ENCODE measurements around the gene MUC2.

Gene MUC2

GRCh38 chr11:1074244-1075221, at the start of gene MUC2:
TSS of gene MUC2 (plus strand) at chr11:1074874.
- DNase-seq, result no peak

- DNase-seq, result no peak
Measured at GRCh38 chr11:1025410-1026162, 49.1 kb upstream of the MUC2 start.

GRCh38 chr11:1026163-1026450, 48.6 kb upstream of the MUC2 start:
- no peak for DNase-seq

GRCh38 chr11:1026641-1027482, 47.8 kb upstream of the MUC2 start:
- DNase-seq, result no peak

GRCh38 chr11:1027483-1028290, 47.0 kb upstream of the MUC2 start:
- DNase-seq, result no peak

- no peak for DNase-seq
Measured at GRCh38 chr11:1028291-1028540, 46.5 kb upstream of the MUC2 start.

GRCh38 chr11:1028616-1029015, 46.1 kb upstream of the MUC2 start:
- no peak for DNase-seq

GRCh38 chr11:1029051-1029450, 45.6 kb upstream of the MUC2 start:
- DNase-seq, result no peak

- no peak for DNase-seq
Measured at GRCh38 chr11:1029654-1030053, 45.0 kb upstream of the MUC2 start.

GRCh38 chr11:1030086-1030485, 44.6 kb upstream of the MUC2 start:
- no peak for DNase-seq

GRCh38 chr11:1030556-1030955, 44.1 kb upstream of the MUC2 start:
- DNase-seq, result no peak

- DNase-seq, result no peak
Measured at GRCh38 chr11:1031121-1031899, 43.4 kb upstream of the MUC2 start.

- DNase-seq, result no peak
Measured at GRCh38 chr11:1032310-1032891, 42.3 kb upstream of the MUC2 start.

- DNase-seq, result no peak
Measured at GRCh38 chr11:1033016-1033798, 41.5 kb upstream of the MUC2 start.

GRCh38 chr11:1034001-1034400, 40.7 kb upstream of the MUC2 start:
- no peak for DNase-seq

- no peak for DNase-seq
Measured at GRCh38 chr11:1034456-1035295, 40.0 kb upstream of the MUC2 start.

- no peak for DNase-seq
Measured at GRCh38 chr11:1035577-1036283, 38.9 kb upstream of the MUC2 start.

GRCh38 chr11:1036303-1036923, 38.3 kb upstream of the MUC2 start, which contains the start of gene MUC6:
TSS of gene MUC6 (minus strand) at chr11:1036718. CDS start at chr11:1036655, 63 bp downstream.
- no peak for DNase-seq

Data from activated CD8-positive, alpha-beta memory T cell treated with anti-CD3 and anti-CD28 coated beads, Interleukin-2, amount 50 U/mL, for 48 hours (primary cell).